Liver (tissue), 3 donors: ENCODE results near the gene GPAT2.
"Not testable (repeated sequence)": the region's sequence is repeated elsewhere in the genome, so short reads cannot be mapped to it uniquely, and the experiment has no call there.

Experiments
- ATF3 ChIP-seq: IDR thresholded peaks from 2 replicates; pipeline ENCODE4 v1.6.1; 2016; ENCODE audit warnings: antibody characterized with exemption
- CTCF ChIP-seq: fragments of 150-350 bp; IDR thresholded peaks from 2 replicates; pipeline ENCODE4 v1.5.1; 2017; ENCODE audit warnings: improper control_type of control experiment, low read depth, low read length; ENCODE audit not compliant: missing input control
- EGR1 ChIP-seq, 2 donors: IDR thresholded peaks; 2 replicates each; pipeline ENCODE4 v1.6.1; 2016 to 2018; ENCODE audit warnings: antibody characterized with exemption in 2 of 2, low read depth in 2 of 2
- FOXA1 ChIP-seq: IDR thresholded peaks from 2 replicates; pipeline ENCODE4 v1.6.1; 2016; ENCODE audit warnings: antibody characterized with exemption
- HNF4G ChIP-seq: IDR thresholded peaks from 2 replicates; pipeline ENCODE4 v1.6.1; 2016; ENCODE audit warnings: antibody characterized with exemption
- JUND ChIP-seq, 2 donors: IDR thresholded peaks; 2 replicates each; pipeline ENCODE4 v1.6.1; 2016; ENCODE audit warnings: antibody characterized with exemption in 2 of 2
- MAX ChIP-seq: IDR thresholded peaks from 2 replicates; pipeline ENCODE4 v1.6.1; 2016; ENCODE audit warnings: antibody characterized with exemption
- RAD21 ChIP-seq, 2 donors: IDR thresholded peaks; 2 replicates each; pipeline ENCODE4 v1.6.1; 2016; ENCODE audit warnings: antibody characterized with exemption in 2 of 2, mild to moderate bottlenecking in 2 of 2
- REST ChIP-seq: IDR thresholded peaks from 2 replicates; pipeline ENCODE4 v1.6.1; 2016; ENCODE audit warnings: antibody characterized with exemption, mild to moderate bottlenecking
- TAF1 ChIP-seq: conservative IDR thresholded peaks from 2 replicates; pipeline ENCODE4 v1.6.1; 2016; ENCODE audit warnings: antibody characterized with exemption, mild to moderate bottlenecking
- YY1 ChIP-seq: IDR thresholded peaks from 2 replicates; pipeline ENCODE4 v1.6.1; 2016; ENCODE audit warnings: antibody characterized with exemption, mild to moderate bottlenecking
- donor health status: healthy.
- donor health status: healthy.

- not testable (repeated sequence) for TF ChIP-seq CTCF; TAF1; ATF3; HNF4G; REST; MAX; YY1; JUND (IDR thresholded peaks at IDR 0.05); FOXA1; RAD21 (IDR thresholded peaks at IDR 0.05); EGR1 (IDR thresholded peaks at IDR 0.05; ENCODE audit: low read depth in 2 of 2)
Measured at GRCh38 chr2:96070351-96070750, 35.6 kb upstream of the GPAT2 start.
